Pericardium fibroblast (primary cell): ENCODE data around the gene NDUFB8. TPM values are rescaled to one million over a fixed set of nuclear protein-coding genes. Genes with fewer than 3 reads are reported as not detected.

Experiments
- total RNA-seq: library from RNA; depleted of rRNA; stranded (reverse); fragments of >200 nt; gene quantifications from 2 replicates; pipeline ENCODE4 v1.2.3, GENCODE V29; 2015

Gene NDUFB8
- 118 and 214 TPM in 2 replicates for total RNA-seq

GRCh38 chr10:100529475-100530298 lies at the start of gene NDUFB8:
Gene NDUFB8, minus strand, starts transcription at chr10:100529871. Its CDS starts 20 bp downstream, at chr10:100529851.

GRCh38 chr10:100535715-100536353 lies 6.2 kb upstream of the NDUFB8 start, which contains the start of gene HIF1AN:
Gene HIF1AN, plus strand, starts transcription at chr10:100535943. Its CDS starts 16 bp downstream, at chr10:100535959.

DNA sequence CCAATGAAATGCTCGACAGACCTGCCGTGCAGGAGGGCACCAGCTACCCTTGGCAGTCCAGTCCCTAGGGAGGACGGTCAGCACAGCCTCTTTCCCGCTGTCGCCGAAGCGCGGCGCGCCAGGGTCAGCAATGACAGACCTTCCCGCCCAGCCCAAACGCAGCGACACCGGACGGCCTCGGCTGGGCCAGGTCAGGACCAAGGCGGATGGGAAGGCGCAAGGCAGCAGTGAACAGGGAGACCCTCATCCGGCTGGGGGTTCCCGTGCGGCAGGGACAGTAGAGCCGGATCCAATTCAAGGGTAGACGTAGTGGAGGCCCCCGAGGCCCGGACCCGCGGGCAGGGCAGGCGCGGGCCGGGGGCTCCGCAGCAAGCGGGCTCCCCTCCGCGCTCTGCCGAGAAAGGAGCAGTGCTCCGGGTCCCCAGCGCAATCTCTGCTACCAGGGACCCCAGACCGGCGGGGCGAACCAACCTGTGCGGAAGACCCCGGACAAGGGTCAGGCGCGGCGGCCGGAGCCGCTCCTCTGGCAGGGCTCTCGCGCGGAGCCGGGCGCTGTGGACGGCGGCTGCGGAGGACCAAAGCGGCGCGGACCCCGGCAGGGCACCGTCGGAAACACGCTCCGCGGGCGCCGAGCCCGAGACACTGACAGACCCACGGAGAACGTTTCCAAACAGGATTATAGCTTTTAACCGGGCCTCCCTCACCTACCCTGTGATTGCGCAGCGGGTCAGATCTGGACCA lies 10.2 kb downstream of the NDUFB8 start, which contains the start of gene SEC31B:
Gene SEC31B, minus strand, starts transcription at position 551 of the 741 bp plus-strand sequence. CDS start 2,909 bp downstream, outside the sequence.

Other genes starting within 250 kb of the NDUFB8 start
- gene BLOC1S2, start 243.2 kb downstream of the NDUFB8 start, total RNA-seq = 31.9 and 38.5 TPM in 2 replicates
- gene PKD2L1, start 199.6 kb downstream of the NDUFB8 start, total RNA-seq = not detected in 2 replicates
- gene SCD, start 182.6 kb downstream of the NDUFB8 start, total RNA-seq = 343 and 463 TPM in 2 replicates
- gene WNT8B, start 66.9 kb downstream of the NDUFB8 start, total RNA-seq = not detected in 2 replicates
- 2.0 and 4.1 TPM in 2 replicates for gene SEC31B, start 10.0 kb downstream of the NDUFB8 start, total RNA-seq
- 4.7 and 7.6 TPM in 2 replicates for gene HIF1AN, start 6.1 kb upstream of the NDUFB8 start, total RNA-seq
- gene PAX2, start 215.7 kb upstream of the NDUFB8 start, total RNA-seq = not detected in 2 replicates